ENCODE measurements around the gene OLR1. TPM values are rescaled to one million over a fixed set of nuclear protein-coding genes. Genes with fewer than 3 reads are reported as not detected.

The OLR1 gene
- total and polyA plus RNA-seq, 2 donors (not counting 3 experiments of a cell fraction or from before 2014, with no cell fraction given) = not detected

- Histone ChIP-seq H3K27me3 (ENCODE audit: control insufficient read depth in 2 of 2, insufficient read depth in 2 of 2, low read length in 2 of 2) (peaks cover 0 to 2% of the 10 kb centered on the region in 2 experiments), H3K9ac (replicated peaks; ENCODE audit: extremely low read depth, insufficient read depth, low read length) (peak overlapping the region; percentile 69), H3K4me2 (ENCODE audit: insufficient read depth, low read length) (peak overlapping the region; percentile 91), H3K4me1 (ENCODE audit: control insufficient read depth, extremely low read depth, insufficient read depth, low read length) (peaks cover 5% of the 10 kb centered on the region), H3K79me2 (ENCODE audit: control insufficient read depth, insufficient read depth, low read length) (no peaks in the 10 kb centered on the region), H3K36me3 (ENCODE audit: control insufficient read depth in 2 of 2, extremely low read depth in 1 of 2, insufficient read depth in 2 of 2, low read length in 2 of 2) (no peaks in the 10 kb centered on the region), H3K4me3 (replicated peaks in 1 of 3; ENCODE audit: insufficient read depth in 1 of 3, low read depth in 1 of 3, low read length in 3 of 3) (peak overlapping the region; percentile 44 to 67 (median 48)), H3K9me3 (replicated peaks; ENCODE audit: control insufficient read depth, insufficient read depth, low read length) (no peaks in the 10 kb centered on the region), H3K9me1 (replicated peaks; ENCODE audit: control insufficient read depth, extremely low read depth, insufficient read depth, low read length) (no peaks in the 10 kb centered on the region), H2AFZ (ENCODE audit: low read depth, low read length) (peak overlapping the region; percentile 99), H3K27ac (ENCODE audit: insufficient read depth, low read depth, low read length) (peak overlapping the region; percentile 58), H4K20me1 (replicated peaks; ENCODE audit: control insufficient read depth, extremely low read depth, insufficient read depth, low read length) (no peaks in the 10 kb centered on the region)
- ChIA-PET POLR2A (interaction anchor here (1.3 kb wide), 1 partner anchor 59 kb away, joined by 5 read pairs; the partner anchor contains the start of gene GABARAPL1), CTCF (interaction anchor here (0.6 to 4.0 kb wide), 61 partner anchors 8 to 596 kb away, joined by 3 to 49 read pairs (median 4); partner anchors contain the start of genes CLEC12B, CLEC1A, CLEC1B and CLEC7A)
- FAIRE-seq = peak; percentile 88
- TSS peak; percentile 24 for BruUV-seq (replicated peaks)
- dilution Hi-C loops (cut with MboI; ENCODE audit: extremely low pct_ligation_motif_present, low sequenced_read_pairs) (no loop called here), intact Hi-C loops (cut with micrococcal nuclease) (loop anchor here (1.0 to 10.0 kb wide), 6 partner anchors 37 to 597 kb away; partner anchors contain the start of genes GABARAPL1 and STYK1)
- peak; percentile 81 for DNase-seq (ENCODE audit: low read depth, low spot score)
- TF ChIP-seq, protein P1, sequence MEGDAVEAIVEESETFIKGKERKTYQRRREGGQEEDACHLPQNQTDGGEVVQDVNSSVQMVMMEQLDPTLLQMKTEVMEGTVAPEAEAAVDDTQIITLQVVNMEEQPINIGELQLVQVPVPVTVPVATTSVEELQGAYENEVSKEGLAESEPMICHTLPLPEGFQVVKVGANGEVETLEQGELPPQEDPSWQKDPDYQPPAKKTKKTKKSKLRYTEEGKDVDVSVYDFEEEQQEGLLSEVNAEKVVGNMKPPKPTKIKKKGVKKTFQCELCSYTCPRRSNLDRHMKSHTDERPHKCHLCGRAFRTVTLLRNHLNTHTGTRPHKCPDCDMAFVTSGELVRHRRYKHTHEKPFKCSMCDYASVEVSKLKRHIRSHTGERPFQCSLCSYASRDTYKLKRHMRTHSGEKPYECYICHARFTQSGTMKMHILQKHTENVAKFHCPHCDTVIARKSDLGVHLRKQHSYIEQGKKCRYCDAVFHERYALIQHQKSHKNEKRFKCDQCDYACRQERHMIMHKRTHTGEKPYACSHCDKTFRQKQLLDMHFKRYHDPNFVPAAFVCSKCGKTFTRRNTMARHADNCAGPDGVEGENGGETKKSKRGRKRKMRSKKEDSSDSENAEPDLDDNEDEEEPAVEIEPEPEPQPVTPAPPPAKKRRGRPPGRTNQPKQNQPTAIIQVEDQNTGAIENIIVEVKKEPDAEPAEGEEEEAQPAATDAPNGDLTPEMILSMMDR (IDR thresholded peaks at IDR 0.05; ENCODE audit: extremely low read depth in 1 of 2, insufficient read depth in 1 of 2, low read depth in 1 of 2, low read length in 2 of 2) = peak; percentile 70 to 72
- TF ChIP-seq GATA2 (IDR thresholded peaks at IDR 0.05; ENCODE audit: insufficient read depth, insufficient read length, low read depth, low read length) = no peak
- peak; percentile 45 for TF ChIP-seq FOS (IDR thresholded peaks at IDR 0.05; ENCODE audit: borderline replicate concordance, insufficient read depth, low read length)
- no peak for TF ChIP-seq EZH2 (IDR thresholded peaks at IDR 0.05; ENCODE audit: borderline replicate concordance, low read depth, low read length, severe bottlenecking)
- no peak for TF ChIP-seq POLR2A (IDR thresholded peaks at IDR 0.05; ENCODE audit: low read depth, low read length)
- no peak for TF ChIP-seq JUN (IDR thresholded peaks at IDR 0.05; ENCODE audit: borderline replicate concordance, insufficient read depth, insufficient read length, low read depth)
Measured at GRCh38 chr12:10153271-10154144, 18.4 kb downstream of the OLR1 start.

Measured in endothelial cell of umbilical vein (primary cell).